Parathyroid adenoma (tissue), 2 donors: ENCODE results near the gene CD244.

Experiments used
- H2AFZ ChIP-seq: fragments of 300-600 bp; sonication (generic); one replicate; pipeline ENCODE4 v1.7.0; 2017; ENCODE audit warnings: antibody characterized with exemption, mild to moderate bottlenecking
- H3K27ac ChIP-seq: fragments of 300-600 bp; sonication (generic); one replicate; pipeline ENCODE4 v1.7.0; 2017
- H3K27me3 ChIP-seq: fragments of 300-600 bp; sonication (generic); one replicate; pipeline ENCODE4 v1.7.0; 2017; ENCODE audit warnings: low read length; ENCODE audit not compliant: control insufficient read depth, insufficient read depth
- H3K36me3 ChIP-seq: fragments of 300-600 bp; sonication (generic); one replicate; pipeline ENCODE4 v1.7.0; 2017; ENCODE audit warnings: low read length; ENCODE audit not compliant: control insufficient read depth, insufficient read depth
- H3K4me1 ChIP-seq: fragments of 300-600 bp; sonication (generic); one replicate; pipeline ENCODE4 v1.7.0; 2017; ENCODE audit warnings: control low read depth
- H3K4me2 ChIP-seq: fragments of 300-600 bp; sonication (generic); one replicate; pipeline ENCODE4 v1.7.0; 2017; ENCODE audit warnings: low read length
- H3K4me3 ChIP-seq: fragments of 300-600 bp; sonication (generic); one replicate; pipeline ENCODE4 v1.7.0; 2017; ENCODE audit warnings: low read depth, low read length
- H3K79me2 ChIP-seq: fragments of 300-600 bp; sonication (generic); one replicate; pipeline ENCODE4 v1.7.0; 2017; ENCODE audit warnings: control low read depth
- H3K9ac ChIP-seq: fragments of 300-600 bp; sonication (generic); one replicate; pipeline ENCODE4 v1.7.0; 2017; ENCODE audit warnings: mild to moderate bottlenecking
- H3K9me3 ChIP-seq: fragments of 300-600 bp; sonication (generic); one replicate; pipeline ENCODE4 v1.7.0; 2017; ENCODE audit warnings: low read length; ENCODE audit not compliant: control insufficient read depth
- TF ChIP-seq, protein P1 (sequence below): fragments of 300-600 bp; sonication (generic); IDR thresholded peaks from one replicate; pipeline ENCODE4 v1.7.0; 2017; ENCODE audit warnings: antibody characterized with exemption, mild to moderate bottlenecking
- donor health status: primary hyperparathyroidism.

Gene CD244

DNA sequence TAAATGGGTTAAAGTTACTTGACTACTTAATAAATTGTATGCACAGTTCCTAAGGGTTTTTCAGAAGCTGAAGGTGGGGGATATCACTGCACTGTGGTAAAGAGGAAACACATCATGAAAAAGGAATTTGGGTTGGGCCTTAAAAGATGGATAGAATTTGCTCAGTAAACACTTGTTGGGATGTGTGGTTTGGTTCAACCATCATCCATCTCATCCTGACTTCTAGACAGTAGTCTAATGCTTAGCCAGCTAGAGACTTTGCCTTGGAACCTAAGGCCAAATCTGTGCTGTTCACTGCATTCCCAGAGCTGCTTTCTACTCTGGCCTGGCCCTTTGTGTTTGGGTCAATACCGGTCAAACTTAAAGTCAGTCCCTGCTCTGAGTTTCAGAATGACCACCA lies 36.1 kb downstream of the CD244 start:
- no peaks in the 10 kb centered on the region for H3K9me3 ChIP-seq
- no peak overlapping the region for H3K4me2 ChIP-seq
- H2AFZ ChIP-seq: no peak overlapping the region
- no peaks in the 10 kb centered on the region for H3K36me3 ChIP-seq
- no peak overlapping the region for H3K9ac ChIP-seq
- H3K4me1 ChIP-seq: no peaks in the 10 kb centered on the region
- no peaks in the 10 kb centered on the region for H3K27me3 ChIP-seq
- H3K27ac ChIP-seq: no peak overlapping the region
- no peak overlapping the region for H3K4me3 ChIP-seq
- TF ChIP-seq, protein P1, sequence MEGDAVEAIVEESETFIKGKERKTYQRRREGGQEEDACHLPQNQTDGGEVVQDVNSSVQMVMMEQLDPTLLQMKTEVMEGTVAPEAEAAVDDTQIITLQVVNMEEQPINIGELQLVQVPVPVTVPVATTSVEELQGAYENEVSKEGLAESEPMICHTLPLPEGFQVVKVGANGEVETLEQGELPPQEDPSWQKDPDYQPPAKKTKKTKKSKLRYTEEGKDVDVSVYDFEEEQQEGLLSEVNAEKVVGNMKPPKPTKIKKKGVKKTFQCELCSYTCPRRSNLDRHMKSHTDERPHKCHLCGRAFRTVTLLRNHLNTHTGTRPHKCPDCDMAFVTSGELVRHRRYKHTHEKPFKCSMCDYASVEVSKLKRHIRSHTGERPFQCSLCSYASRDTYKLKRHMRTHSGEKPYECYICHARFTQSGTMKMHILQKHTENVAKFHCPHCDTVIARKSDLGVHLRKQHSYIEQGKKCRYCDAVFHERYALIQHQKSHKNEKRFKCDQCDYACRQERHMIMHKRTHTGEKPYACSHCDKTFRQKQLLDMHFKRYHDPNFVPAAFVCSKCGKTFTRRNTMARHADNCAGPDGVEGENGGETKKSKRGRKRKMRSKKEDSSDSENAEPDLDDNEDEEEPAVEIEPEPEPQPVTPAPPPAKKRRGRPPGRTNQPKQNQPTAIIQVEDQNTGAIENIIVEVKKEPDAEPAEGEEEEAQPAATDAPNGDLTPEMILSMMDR: no peak
- no peaks in the 10 kb centered on the region for H3K79me2 ChIP-seq

- H3K36me3 ChIP-seq: no peaks in the 10 kb centered on the region
Observed at GRCh38 chr1:160823296-160823695, 39.4 kb downstream of the CD244 start.

GRCh38 chr1:160821627-160822026 lies 41.1 kb downstream of the CD244 start:
- no peak overlapping the region for H3K9ac ChIP-seq
- H3K79me2 ChIP-seq: no peaks in the 10 kb centered on the region
- H2AFZ ChIP-seq: no peak overlapping the region
- no peak overlapping the region for H3K4me3 ChIP-seq
- no peaks in the 10 kb centered on the region for H3K4me1 ChIP-seq
- no peaks in the 10 kb centered on the region for H3K27me3 ChIP-seq
- no peak overlapping the region for H3K27ac ChIP-seq
- TF ChIP-seq, protein P1: no peak
- no peaks in the 10 kb centered on the region for H3K36me3 ChIP-seq
- H3K9me3 ChIP-seq: no peaks in the 10 kb centered on the region
- no peak overlapping the region for H3K4me2 ChIP-seq

More at GRCh38 chr1:160823296-160823695, 39.4 kb downstream of the CD244 start:
- Histone ChIP-seq H3K4me1 (no peaks in the 10 kb centered on the region), H3K4me2 (no peak overlapping the region), H3K9me3 (no peaks in the 10 kb centered on the region), H3K27ac (no peak overlapping the region), H3K4me3 (no peak overlapping the region), H2AFZ (no peak overlapping the region), H3K27me3 (no peaks in the 10 kb centered on the region), H3K9ac (no peak overlapping the region), H3K79me2 (no peaks in the 10 kb centered on the region)
- TF ChIP-seq, protein P1: no peak

GRCh38 chr1:160819186-160819585 lies 43.5 kb downstream of the CD244 start:
- no peaks in the 10 kb centered on the region for H3K27me3 ChIP-seq
- no peaks in the 10 kb centered on the region for H3K4me1 ChIP-seq
- no peaks in the 10 kb centered on the region for H3K9me3 ChIP-seq
- H3K27ac ChIP-seq: no peak overlapping the region
- no peak overlapping the region for H3K4me2 ChIP-seq
- no peak overlapping the region for H3K9ac ChIP-seq
- TF ChIP-seq, protein P1: no peak
- H3K4me3 ChIP-seq: no peak overlapping the region
- no peaks in the 10 kb centered on the region for H3K36me3 ChIP-seq
- H2AFZ ChIP-seq: no peak overlapping the region
- H3K79me2 ChIP-seq: no peaks in the 10 kb centered on the region

DNA sequence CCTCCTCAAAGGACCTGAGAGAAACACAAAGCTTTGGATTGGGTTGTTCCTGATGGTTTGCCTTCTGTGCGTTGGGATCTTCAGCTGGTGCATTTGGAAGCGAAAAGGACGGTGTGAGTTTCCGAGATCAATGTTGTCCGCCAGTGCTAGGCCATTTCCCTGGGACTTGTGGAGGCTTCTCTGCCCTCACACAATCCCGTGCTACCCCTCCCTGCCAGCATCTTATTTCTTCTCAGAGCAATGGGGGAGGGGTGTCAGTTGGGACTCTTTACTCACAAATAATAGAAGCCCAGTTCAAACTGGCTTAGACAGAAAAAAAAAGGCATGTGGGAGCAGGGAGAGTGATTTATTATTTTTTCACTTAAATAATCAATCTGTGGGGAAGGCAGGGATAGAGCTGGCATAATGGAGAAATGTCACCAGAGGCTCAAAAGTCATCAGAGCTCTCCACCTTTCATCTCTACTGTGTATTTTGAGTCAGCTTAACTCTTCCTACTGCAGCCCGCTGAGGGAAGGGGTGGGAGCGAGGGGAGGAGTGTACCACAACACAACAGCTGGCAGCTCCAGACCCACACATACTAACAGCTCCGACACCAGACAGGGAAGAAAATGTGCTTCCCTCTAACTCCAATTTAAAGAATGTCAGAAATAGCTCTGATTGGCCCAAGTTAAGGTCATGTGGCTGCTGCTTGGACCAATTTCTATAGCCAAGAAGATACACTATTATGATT lies 44.3 kb downstream of the CD244 start:
- Histone ChIP-seq H3K9me3 (no peaks in the 10 kb centered on the region), H3K9ac (no peak overlapping the region), H3K27ac (no peak overlapping the region), H3K79me2 (no peaks in the 10 kb centered on the region), H3K4me3 (no peak overlapping the region), H2AFZ (no peak overlapping the region), H3K36me3 (no peaks in the 10 kb centered on the region), H3K4me2 (no peak overlapping the region), H3K4me1 (no peaks in the 10 kb centered on the region), H3K27me3 (no peaks in the 10 kb centered on the region)
- TF ChIP-seq, protein P1: no peak
